GM23338 (cell line): Measurements from ENCODE around the gene GRIA4. TPM values are rescaled to one million over a fixed set of nuclear protein-coding genes. Genes with fewer than 3 reads are reported as not detected.

Experiments
- ATAC-seq: fragments of 200-7000 bp; cut with Tn5 transposase; 3 replicates; pipeline ENCODE4 v1.9.1; 2020
- DNase-seq: peaks from one replicate; pipeline ENCODE4 v3.0.0-alpha.2; 2015; ENCODE audit warnings: low spot score
- H2AFZ ChIP-seq: fragments of 200-600 bp; sonication (generic); 2 replicates; pipeline ENCODE4 v1.8.0; 2016; ENCODE audit warnings: antibody characterized with exemption, mild to moderate bottlenecking, moderate library complexity
- H3F3A ChIP-seq: fragments of 200-600 bp; sonication (generic); replicated peaks from 2 replicates; pipeline ENCODE4 v1.8.0; 2017; ENCODE audit warnings: antibody characterized with exemption, mixed run types, low read depth
- H3K27ac ChIP-seq: fragments of 200-600 bp; sonication (generic); 2 replicates; pipeline ENCODE4 v1.6.1; 2016; ENCODE audit warnings: low read depth
- H3K27me3 ChIP-seq: fragments of 200-600 bp; sonication (generic); 2 replicates; pipeline ENCODE4 v1.8.0; 2016; ENCODE audit warnings: mild to moderate bottlenecking, mixed run types, moderate library complexity; ENCODE audit not compliant: insufficient read depth
- H3K36me3 ChIP-seq: fragments of 200-600 bp; sonication (generic); 2 replicates; pipeline ENCODE4 v1.8.0; 2016; ENCODE audit warnings: mild to moderate bottlenecking; ENCODE audit not compliant: insufficient read depth
- H3K4me1 ChIP-seq: fragments of 200-600 bp; sonication (generic); 2 replicates; pipeline ENCODE4 v1.8.0; 2016; ENCODE audit warnings: mild to moderate bottlenecking, moderate library complexity; ENCODE audit not compliant: insufficient read depth
- H3K4me2 ChIP-seq: fragments of 200-600 bp; sonication (generic); 2 replicates; pipeline ENCODE4 v1.7.1; 2017; ENCODE audit warnings: mixed run types
- H3K4me3 ChIP-seq: fragments of 200-600 bp; sonication (generic); 2 replicates; pipeline ENCODE4 v1.6.1; 2016; ENCODE audit warnings: mixed run types
- H3K79me2 ChIP-seq: fragments of 200-600 bp; sonication (generic); replicated peaks from 2 replicates; pipeline ENCODE4 v1.8.0; 2017; ENCODE audit warnings: mild to moderate bottlenecking; ENCODE audit not compliant: insufficient read depth
- H3K9me2 ChIP-seq: fragments of 200-600 bp; sonication (generic); 2 replicates; pipeline ENCODE4 v1.8.0; 2017; ENCODE audit not compliant: insufficient read depth
- H4K20me1 ChIP-seq: fragments of 200-600 bp; sonication (generic); replicated peaks from 2 replicates; pipeline ENCODE4 v1.8.0; 2017; ENCODE audit warnings: mild to moderate bottlenecking; ENCODE audit not compliant: insufficient read depth
- H3K27ac Mint-ChIP-seq: 2 replicates; pipeline ENCODE4 v1.8.0; 2020; ENCODE audit warnings: inconsistent platforms, mild to moderate bottlenecking, moderate library complexity, mixed read lengths
- H3K27me3 Mint-ChIP-seq: 3 replicates; pipeline ENCODE4 v1.8.0; 2022; ENCODE audit warnings: low read depth, mild to moderate bottlenecking, moderate library complexity, mixed read lengths, inconsistent platforms; ENCODE audit not compliant: insufficient read depth, poor library complexity
- H3K36me3 Mint-ChIP-seq: 3 replicates; pipeline ENCODE4 v1.8.0; 2021; ENCODE audit warnings: low read depth, mild to moderate bottlenecking, inconsistent platforms, moderate library complexity, mixed read lengths
- H3K4me1 Mint-ChIP-seq: 3 replicates; pipeline ENCODE4 v1.8.0; 2020; ENCODE audit warnings: mild to moderate bottlenecking, inconsistent platforms, mixed read lengths
- H3K4me3 Mint-ChIP-seq: 3 replicates; pipeline ENCODE4 v1.8.0; 2021; ENCODE audit warnings: moderate library complexity, mild to moderate bottlenecking, inconsistent platforms, mixed read lengths
- H3K9me3 Mint-ChIP-seq: 3 replicates; pipeline ENCODE4 v1.8.0; 2020; ENCODE audit warnings: moderate library complexity, mild to moderate bottlenecking, inconsistent platforms, mixed read lengths
- CTCF ChIP-seq, 2 experiments: fragments of 200-600 bp in 1 of 2; sonication (generic) in 1 of 2; conservative IDR thresholded peaks; 2 replicates each; pipeline versions ENCODE4 v1.5.1 to v1.6.1; 2016 to 2017; ENCODE audit warnings: antibody characterized with exemption in 2 of 2, low read depth in 2 of 2, mild to moderate bottlenecking in 2 of 2, moderate library complexity in 1 of 2
- ETS1 ChIP-seq: IDR thresholded peaks from 2 replicates; pipeline ENCODE4 v1.6.1; 2016; ENCODE audit warnings: antibody characterized with exemption
- EZH2 ChIP-seq: fragments of 200-600 bp; sonication (generic); IDR thresholded peaks from one replicate; pipeline ENCODE4 v1.8.0; 2017; ENCODE audit warnings: antibody characterized with exemption, mild to moderate bottlenecking, low read depth; ENCODE audit not compliant: unreplicated experiment
- POLR2AphosphoS5 ChIP-seq: IDR thresholded peaks from 2 replicates; pipeline ENCODE4 v1.6.1; 2016; ENCODE audit warnings: antibody characterized with exemption, low read depth
- ZNF331 ChIP-seq: fragments of 250-450 bp; sonication (Bioruptor Pico); IDR thresholded peaks from 2 replicates; pipeline ENCODE4 v1.5.0; 2020; ENCODE audit warnings: low read depth, mild to moderate bottlenecking, moderate library complexity
- ZNF462 ChIP-seq: fragments of 250-450 bp; sonication (Bioruptor Pico); IDR thresholded peaks from 2 replicates; pipeline ENCODE4 v1.5.0; 2020; ENCODE audit warnings: mild to moderate bottlenecking, moderate library complexity
- polyA plus RNA-seq: library from polyadenylated mRNA; unstranded; fragments of >200 nt; fragmentation: Nextera tagmentation; extraction: Ambion mirVana; gene quantifications from 2 replicates; pipeline ENCODE4 v1.2.1, GENCODE V29; 2016
- total RNA-seq: library from RNA; depleted of rRNA; stranded (reverse); fragments of >200 nt; shearing (Covaris generic); gene quantifications from 2 replicates; pipeline ENCODE4 v1.2.3, GENCODE V29; 2014

GRIA4 gene
- total and polyA plus RNA-seq, 2 experiments from 2014 or later: 17.8 to 71.1 TPM

- no peak for TF ChIP-seq ZNF462 (CRISPR knock-in tag)
- no peak for TF ChIP-seq ETS1
- no peak for TF ChIP-seq CTCF (conservative IDR thresholded peaks at IDR 0.05; ENCODE audit: low read depth in 2 of 2)
- no peak for TF ChIP-seq EZH2
Observed at GRCh38 chr11:105821781-105822180, 211.9 kb downstream of the GRIA4 start (continued).

- Histone ChIP-seq H3F3A (no peaks in the 10 kb centered on the region), H2AFZ (no peak overlapping the region), H3K9me2 (no peaks in the 10 kb centered on the region), H3K4me3 (no peak overlapping the region), H3K79me2 (no peaks in the 10 kb centered on the region), H3K4me1 (peaks cover 7% of the 10 kb centered on the region), H3K36me3 (no peaks in the 10 kb centered on the region), H4K20me1 (0 out of 2 replicates have a peak, but pooled peaks cover 4% of the 10 kb centered on the region), H3K27ac (no peak overlapping the region), H3K4me2 (no peak overlapping the region), H3K27me3 (no peaks in the 10 kb centered on the region)
- Mint-ChIP-seq H3K27me3 (no peaks in the 10 kb centered on the region), H3K4me3 (no peak overlapping the region), H3K9me3 (no peaks in the 10 kb centered on the region), H3K27ac (no peak overlapping the region), H3K4me1 (peaks cover 29% of the 10 kb centered on the region), H3K36me3 (no peaks in the 10 kb centered on the region)
- no peak for DNase-seq
- ATAC-seq: no peak
- no peak for TF ChIP-seq POLR2AphosphoS5
- no peak for TF ChIP-seq ZNF331 (CRISPR knock-in tag)
Observed at GRCh38 chr11:105823495-105824033, 213.7 kb downstream of the GRIA4 start.
